ENCODE measurements around the gene COPS2.
"Not testable (repeated sequence)": the region's sequence is repeated elsewhere in the genome, so short reads cannot be mapped to it uniquely, and the experiment has no call there.

The COPS2 gene

GRCh38 chr15:49115062-49115461 lies 40.3 kb downstream of the COPS2 start:
- in situ Hi-C loops (cut with HindIII; ENCODE audit: low sequenced_read_pairs) = no loop called here

GRCh38 chr15:49110158-49110944 lies 45.0 kb downstream of the COPS2 start:
- in situ Hi-C loops (cut with HindIII; ENCODE audit: low sequenced_read_pairs) = no loop called here

GRCh38 chr15:49103002-49103401 lies 52.4 kb downstream of the COPS2 start:
- in situ Hi-C loops (cut with HindIII; ENCODE audit: low sequenced_read_pairs) = no loop called here

GRCh38 chr15:49101536-49101935 lies 53.9 kb downstream of the COPS2 start:
- in situ Hi-C loops (cut with HindIII; ENCODE audit: low sequenced_read_pairs) = no loop called here

GRCh38 chr15:49096090-49096750 lies 59.2 kb downstream of the COPS2 start:
- in situ Hi-C loops (cut with HindIII; ENCODE audit: low sequenced_read_pairs) = no loop called here

GRCh38 chr15:49094923-49095322 lies 60.5 kb downstream of the COPS2 start:
- in situ Hi-C loops (cut with HindIII; ENCODE audit: low sequenced_read_pairs) = no loop called here

- in situ Hi-C loops (cut with HindIII; ENCODE audit: low sequenced_read_pairs) = no loop called here
These were observed 61.9 kb downstream of the COPS2 start for GRCh38 chr15:49093252-49094105.

GRCh38 chr15:49088996-49089395 lies 66.4 kb downstream of the COPS2 start:
- in situ Hi-C loops (cut with HindIII; ENCODE audit: low sequenced_read_pairs) = no loop called here

GRCh38 chr15:49085696-49086459 lies 69.5 kb downstream of the COPS2 start:
- in situ Hi-C loops (cut with HindIII; ENCODE audit: low sequenced_read_pairs) = no loop called here

- in situ Hi-C loops (cut with HindIII; ENCODE audit: low sequenced_read_pairs) = no loop called here
These were observed 71.2 kb downstream of the COPS2 start for GRCh38 chr15:49084285-49084570.

GRCh38 chr15:49083401-49084284 lies 71.8 kb downstream of the COPS2 start:
- in situ Hi-C loops (cut with HindIII; ENCODE audit: low sequenced_read_pairs) = no loop called here

GRCh38 chr15:49082960-49083359 lies 72.4 kb downstream of the COPS2 start:
- in situ Hi-C loops (cut with HindIII; ENCODE audit: low sequenced_read_pairs) = no loop called here

GRCh38 chr15:49079340-49080039 lies 75.9 kb downstream of the COPS2 start:
- in situ Hi-C loops (cut with HindIII; ENCODE audit: low sequenced_read_pairs) = no loop called here

GRCh38 chr15:49075881-49076280 lies 79.5 kb downstream of the COPS2 start:
- in situ Hi-C loops (cut with HindIII; ENCODE audit: low sequenced_read_pairs) = no loop called here

- in situ Hi-C loops (cut with HindIII; ENCODE audit: low sequenced_read_pairs) = not testable (repeated sequence)
These were observed 80.7 kb downstream of the COPS2 start for GRCh38 chr15:49074589-49075287.
